A549 (cell line): ENCODE measurements around the gene MTG2. TPM values are rescaled to one million over a fixed set of nuclear protein-coding genes. Genes with fewer than 3 reads are reported as not detected.

Experiments
- ATAC-seq, 2 experiments: fragments of 200-7000 bp in 1 of 2; fragments of >200 bp in 1 of 2; cut with Nextera tagmentation in 1 of 2; cut with Tn5 transposase in 1 of 2; 3 replicates each; pipeline versions ENCODE4 v1.8.0 to v1.9.1; 2018 to 2020; ENCODE audit warnings: mild to moderate bottlenecking in 1 of 2, moderate library complexity in 1 of 2
- CTCF ChIA-PET: fragments of 300-600 bp; sonication (Branson Sonifier 250); formaldehyde crosslinking; extraction: SDS; loops from one replicate; lab custom pipeline; 2021; ENCODE audit warnings: antibody characterized with exemption, inconsistent platforms; lab: Yijun Ruan, JAX
- POLR2A ChIA-PET: fragments of 350-600 bp; formaldehyde crosslinking; extraction: SDS; loops from one replicate; lab custom pipeline; 2021; ENCODE audit warnings: antibody characterized with exemption, inconsistent platforms; lab: Yijun Ruan, JAX
- DNase-seq, 2 experiments: peaks; one replicate each; pipeline versions ENCODE4 v3.0.0 to v3.0.0-alpha.2; 2011 to 2016; ENCODE audit warnings: low read depth in 1 of 2, low spot score in 1 of 2
- FAIRE-seq: peaks from 2 replicates; lab custom pipeline; 2011; peaks lifted over from hg19 to GRCh38; lab: Jason Lieb, UNC
- H3K27ac ChIP-seq, 2 experiments: fragments of >200 bp; sonication (Bioruptor Twin); formaldehyde crosslinking; 3 replicates each; pipeline ENCODE4 v1.5.1; 2016 to 2017
- H3K4me1 ChIP-seq: fragments of >200 bp; sonication (Bioruptor Twin); formaldehyde crosslinking; 3 replicates; pipeline ENCODE4 v1.6.1; 2016
- H3K4me2 ChIP-seq: fragments of >200 bp; sonication (Bioruptor Twin); formaldehyde crosslinking; 3 replicates; pipeline ENCODE4 v1.6.1; 2016
- H3K4me3 ChIP-seq: fragments of >200 bp; sonication (Bioruptor Twin); formaldehyde crosslinking; 3 replicates; pipeline ENCODE4 v1.5.1; 2016
- H3K9me3 ChIP-seq: fragments of >200 bp; sonication (Bioruptor Twin); formaldehyde crosslinking; 3 replicates; pipeline ENCODE4 v1.6.1; 2016
- ATOH8 ChIP-seq: fragments of 250-450 bp; sonication (Bioruptor Pico); IDR thresholded peaks from 2 replicates; pipeline ENCODE4 v1.5.0; 2020; ENCODE audit warnings: low read depth, mild to moderate bottlenecking, moderate library complexity
- BCL3 ChIP-seq: fragments of >200 bp; sonication (Bioruptor Twin); formaldehyde crosslinking; IDR thresholded peaks from 3 replicates; pipeline ENCODE4 v1.6.1; 2016
- CHD4 ChIP-seq: fragments of 200-600 bp; sonication (generic); IDR thresholded peaks from 2 replicates; pipeline ENCODE4 v1.6.1; 2016; ENCODE audit warnings: antibody characterized with exemption, mild to moderate bottlenecking, borderline replicate concordance
- CTCF ChIP-seq: fragments of >200 bp; sonication (Bioruptor Twin); formaldehyde crosslinking; IDR thresholded peaks from 3 replicates; pipeline ENCODE4 v1.5.1; 2016
- EHMT2 ChIP-seq: fragments of 200-600 bp; sonication (generic); IDR thresholded peaks from 2 replicates; pipeline ENCODE4 v1.6.1; 2016; ENCODE audit warnings: antibody characterized with exemption, low read depth, mild to moderate bottlenecking, moderate library complexity
- FOXS1 ChIP-seq: fragments of 250-450 bp; sonication (Bioruptor Pico); IDR thresholded peaks from 2 replicates; pipeline ENCODE4 v1.5.0; 2020; ENCODE audit warnings: mild to moderate bottlenecking, moderate library complexity
- HMGXB4 ChIP-seq: fragments of 250-450 bp; sonication (Bioruptor Pico); IDR thresholded peaks from 2 replicates; pipeline ENCODE4 v1.5.0; 2021; ENCODE audit warnings: mild to moderate bottlenecking, moderate library complexity, borderline replicate concordance
- HOXA7 ChIP-seq: fragments of 250-450 bp; sonication (Bioruptor Pico); IDR thresholded peaks from 2 replicates; pipeline ENCODE4 v1.5.0; 2020; ENCODE audit warnings: mild to moderate bottlenecking, moderate library complexity
- KDM1A ChIP-seq: fragments of 200-600 bp; sonication (generic); IDR thresholded peaks from 2 replicates; pipeline ENCODE4 v1.6.1; 2016; ENCODE audit warnings: low read depth, mild to moderate bottlenecking
- MAFK ChIP-seq: fragments of 450-650 bp; IDR thresholded peaks from 2 replicates; pipeline ENCODE4 v1.6.1; 2014; ENCODE audit not compliant: partially characterized antibody
- MAZ ChIP-seq: fragments of 150-350 bp; IDR thresholded peaks from 2 replicates; pipeline ENCODE4 v1.6.1; 2014; ENCODE audit warnings: antibody characterized with exemption, low read depth, low read length, borderline replicate concordance
- PHF8 ChIP-seq: fragments of 200-600 bp; sonication (generic); IDR thresholded peaks from 2 replicates; pipeline ENCODE4 v1.6.1; 2016; ENCODE audit warnings: low read depth, mild to moderate bottlenecking, antibody characterized with exemption, moderate library complexity, borderline replicate concordance
- RAD21 ChIP-seq, 2 experiments: fragments of >200 bp in 1 of 2; sonication (Bioruptor Twin) in 1 of 2; formaldehyde crosslinking in 1 of 2; IDR thresholded peaks in 1 of 2; conservative IDR thresholded peaks in 1 of 2; 2 replicates in 1 of 2; 3 replicates in 1 of 2; pipeline ENCODE4 v1.6.1; 2012 to 2018; ENCODE audit warnings: inconsistent platforms in 1 of 2
- RARB ChIP-seq: fragments of 250-450 bp; sonication (Bioruptor Pico); IDR thresholded peaks from 2 replicates; pipeline ENCODE4 v1.8.0; 2021; ENCODE audit warnings: mild to moderate bottlenecking, moderate library complexity
- RCOR1 ChIP-seq: fragments of 150-350 bp; IDR thresholded peaks from 2 replicates; pipeline ENCODE4 v1.6.1; 2014; ENCODE audit warnings: antibody characterized with exemption, low read length, low read depth
- RNF2 ChIP-seq: fragments of 200-600 bp; sonication (generic); IDR thresholded peaks from 2 replicates; pipeline ENCODE4 v1.6.1; 2016; ENCODE audit warnings: low read depth, mild to moderate bottlenecking, antibody characterized with exemption, moderate library complexity, borderline replicate concordance
- SMC3 ChIP-seq: fragments of >200 bp; sonication (Bioruptor Twin); formaldehyde crosslinking; IDR thresholded peaks from 3 replicates; pipeline ENCODE4 v1.6.1; 2018; ENCODE audit warnings: inconsistent platforms
- WGBS: methylation state at CpG from one replicate; pipeline ENCODE4 v1.1.6; 2017; ENCODE audit errors: missing lambda C conversion rate; 5-methylcytosine and 5-hydroxymethylcytosine counted together
- polyA plus RNA-seq, 4 experiments: library from polyadenylated mRNA; depleted of rRNA in 3 of 4; stranded (reverse); fragments of >200 nt; fragmentation: RNase III in 1 of 4; extraction: RNeasy Plus Mini Kit Qiagen cat#74134 plus additional on column Dnase treatment in 1 of 4; gene quantifications; 2 replicates in 3 of 4; 3 replicates in 1 of 4; pipeline ENCODE4 v1.2.3, GENCODE V29; 2011 to 2017

MTG2 gene
- polyA plus RNA-seq, 2 of the 4 experiments (the other 2 are of a cell fraction): 21.9 to 28.7 TPM

GRCh38 chr20:62225026-62225425, 42.2 kb downstream of the MTG2 start (continued):
- no peak for TF ChIP-seq EHMT2
- TF ChIP-seq ATOH8: no peak
- no peak for TF ChIP-seq RAD21 (conservative IDR thresholded peaks at IDR 0.05 in 1 of 2, IDR thresholded peaks at IDR 0.05 in 1 of 2)
- TF ChIP-seq SMC3: no peak

- H3K9me3 ChIP-seq: no peaks in the 10 kb centered on the region
- POLR2A ChIA-PET: interaction anchor here (0.6 kb wide), 1 partner anchor 154 kb away, joined by 6 read pairs; no protein-coding TSS in a partner anchor
- no peak overlapping the region for H3K4me3 ChIP-seq
- WGBS: 34% methylated on average over 16 of the region's 17 CpGs
- FAIRE-seq: no peak
- H3K4me1 ChIP-seq: no peaks in the 10 kb centered on the region
- no peak for TF ChIP-seq BCL3
- no peak for TF ChIP-seq RCOR1
- TF ChIP-seq HOXA7: no peak
- TF ChIP-seq RARB: no peak
- no peak for TF ChIP-seq RNF2
- TF ChIP-seq RAD21 (conservative IDR thresholded peaks at IDR 0.05 in 1 of 2, IDR thresholded peaks at IDR 0.05 in 1 of 2): no peak
- no peak for TF ChIP-seq FOXS1
- no peak for TF ChIP-seq PHF8
- no peak for TF ChIP-seq KDM1A
- TF ChIP-seq CHD4: no peak
- TF ChIP-seq MAFK: no peak
- TF ChIP-seq HMGXB4: no peak
- TF ChIP-seq CTCF: no peak
- no peak for TF ChIP-seq MAZ
- TF ChIP-seq, all 56 proteins: peak for 0
- DNase-seq: no peak
- no peak overlapping the region for H3K27ac ChIP-seq
- H3K4me2 ChIP-seq: no peak overlapping the region
- ATAC-seq: no peak
- CTCF ChIA-PET: interaction anchor here (0.6 to 2.1 kb wide), 6 partner anchors 8 to 215 kb away, joined by 3 to 6 read pairs (median 3); no protein-coding TSS in a partner anchor
Measured at GRCh38 chr20:62225820-62226635, 43.2 kb downstream of the MTG2 start.
